SHP77 (cell line): ENCODE measurements around the gene RELN.
"Not testable (repeated sequence)": the region's sequence is repeated elsewhere in the genome, so short reads cannot be mapped to it uniquely, and the experiment has no call there.

Source experiments
- DNase-seq, 2 experiments: peaks; one replicate each; lab custom pipeline; 2025; lab: John Stamatoyannopoulos, UW

The RELN gene

GRCh38 chr7:103787041-103787440 is 202.4 kb downstream of the RELN start:
- not testable (repeated sequence) for DNase-seq

GRCh38 chr7:103784646-103785286 is 204.7 kb downstream of the RELN start:
- DNase-seq = no peak

- no peak for DNase-seq
These were observed 208.0 kb downstream of the RELN start for GRCh38 chr7:103781409-103781808.

- DNase-seq = not testable (repeated sequence)
These were observed 208.9 kb downstream of the RELN start for GRCh38 chr7:103780561-103780960.

- DNase-seq = no peak
These were observed 212.0 kb downstream of the RELN start for GRCh38 chr7:103777440-103777839.

GRCh38 chr7:103773726-103774125 is 215.7 kb downstream of the RELN start:
- no peak for DNase-seq

GRCh38 chr7:103772171-103772773 is 217.2 kb downstream of the RELN start:
- no peak for DNase-seq

- no peak for DNase-seq
These were observed 218.2 kb downstream of the RELN start for GRCh38 chr7:103771294-103771693.

- no peak for DNase-seq
These were observed 222.8 kb downstream of the RELN start for GRCh38 chr7:103766660-103767059.

GRCh38 chr7:103765901-103766300 is 223.6 kb downstream of the RELN start:
- DNase-seq = no peak

GRCh38 chr7:103764901-103765300 is 224.6 kb downstream of the RELN start:
- no peak for DNase-seq

- DNase-seq = no peak
These were observed 226.6 kb downstream of the RELN start for GRCh38 chr7:103762877-103763276.

GRCh38 chr7:103762065-103762760 is 227.2 kb downstream of the RELN start:
- DNase-seq = no peak

GRCh38 chr7:103752995-103753394 is 236.5 kb downstream of the RELN start:
- no peak for DNase-seq

GRCh38 chr7:103751311-103751880 is 238.1 kb downstream of the RELN start:
- no peak for DNase-seq

GRCh38 chr7:103748680-103749079 is 240.8 kb downstream of the RELN start:
- no peak for DNase-seq

GRCh38 chr7:103735377-103735776 is 254.1 kb downstream of the RELN start:
- peak in 1 of 2 experiments; percentile 7 for DNase-seq

- no peak for DNase-seq
These were observed 258.3 kb downstream of the RELN start for GRCh38 chr7:103731169-103731568.

GRCh38 chr7:103729026-103729425 is 260.4 kb downstream of the RELN start:
- no peak for DNase-seq

- DNase-seq = no peak
These were observed 261.4 kb downstream of the RELN start for GRCh38 chr7:103727982-103728610.

GRCh38 chr7:103719070-103719469 is 270.4 kb downstream of the RELN start:
- no peak for DNase-seq

- DNase-seq = no peak
These were observed 270.9 kb downstream of the RELN start for GRCh38 chr7:103718482-103719061.
